ENCODE data around the gene XPO4. TPM values are rescaled to one million over a fixed set of nuclear protein-coding genes. Genes with fewer than 3 reads are reported as not detected.
"Not testable (repeated sequence)": the region's sequence is repeated elsewhere in the genome, so short reads cannot be mapped to it uniquely, and the experiment has no call there.

XPO4 gene
- total RNA-seq, 4 donors from 2014 or later, result 11.7 to 25.2 (median 13.3) TPM

GRCh38 chr13:20940083-20940482 lies 37.5 kb upstream of the XPO4 start:
- H3K9me3 ChIP-seq, result no peaks in the 10 kb centered on the region
- H3K27ac ChIP-seq, result no peak overlapping the region
- H3K27me3 ChIP-seq, result no peaks in the 10 kb centered on the region
- TF ChIP-seq POLR2A (IDR thresholded peaks at IDR 0.05) (no peak), POLR2AphosphoS5 (IDR thresholded peaks at IDR 0.05) (no peak), EP300 (IDR thresholded peaks at IDR 0.05; ENCODE audit: low read depth) (no peak), CTCF (IDR thresholded peaks at IDR 0.05) (no peak)
- in situ Hi-C loops (cut with MboI; ENCODE audit: low pct_ligation_motif_present in 1 of 4, low pct_unique_long_range_greater_than_20kb in 1 of 4, low sequenced_read_pairs in 3 of 4), result loop anchor here (10.0 to 25.0 kb wide), 5 partner anchors 195 to 753 kb away; partner anchors contain the start of gene GJB2 (in 1 of the 4)
- no peak overlapping the region for H3K4me3 ChIP-seq
- H3K36me3 ChIP-seq, result no peaks in the 10 kb centered on the region
- intact Hi-C loops (cut with DNase I; ENCODE audit: low total_unique reads), result loop anchor here (10.0 kb wide), 2 partner anchors 125 to 195 kb away; partner anchors contain the start of gene LATS2
- H3K4me1 ChIP-seq, result peaks cover 0 to 23% (median 7%) of the 10 kb centered on the region in 4 donors
- WGBS, 2 donors (ENCODE audit: low coverage in 1 of 2), result 37 to 57% methylated on average over 3 of the region's 3 CpGs
- DNase-seq, result no peak

- H3K4me1 ChIP-seq, result peaks cover 0 to 23% (median 7%) of the 10 kb centered on the region in 4 donors
- peak overlapping the region in 1 of 4 donors; percentile 33 for H3K27ac ChIP-seq
- H3K4me3 ChIP-seq, result no peak overlapping the region
- H3K9me3 ChIP-seq, result no peaks in the 10 kb centered on the region
- no peak for DNase-seq
- no peaks in the 10 kb centered on the region for H3K36me3 ChIP-seq
- WGBS, 2 donors (ENCODE audit: low coverage in 1 of 2), result 48% methylated on average over 4 of the region's 4 CpGs; no CpG with 5 or more reads in 1 of the 2 donors
- no peaks in the 10 kb centered on the region for H3K27me3 ChIP-seq
- intact Hi-C loops (cut with DNase I; ENCODE audit: low total_unique reads) (loop anchor here (10.0 kb wide), 3 partner anchors 125 to 535 kb away; partner anchors contain the start of gene LATS2), in situ Hi-C loops (cut with MboI; ENCODE audit: low pct_ligation_motif_present in 1 of 4, low pct_unique_long_range_greater_than_20kb in 1 of 4, low sequenced_read_pairs in 3 of 4) (loop anchor here (10.0 to 25.0 kb wide), 5 partner anchors 195 to 752 kb away; partner anchors contain the start of gene GJB2 (in 1 of the 4))
- no peak for TF ChIP-seq POLR2A (IDR thresholded peaks at IDR 0.05)
Observed at GRCh38 chr13:20939662-20940061, 37.1 kb upstream of the XPO4 start.

- intact Hi-C loops (cut with DNase I; ENCODE audit: low total_unique reads) (loop anchor here (10.0 kb wide), 1 partner anchor 536 kb away; no protein-coding TSS in a partner anchor), in situ Hi-C loops (cut with MboI; ENCODE audit: low pct_ligation_motif_present in 1 of 4, low pct_unique_long_range_greater_than_20kb in 1 of 4, low sequenced_read_pairs in 3 of 4) (loop anchor here in 3 of 4 donors (10.0 to 25.0 kb wide), 4 partner anchors 349 to 751 kb away; partner anchors contain the start of gene GJB2 (in 1 of the 3))
- Histone ChIP-seq H3K4me3 (no peak overlapping the region), H3K27ac (no peak overlapping the region), H3K4me1 (peaks cover 0 to 17% (median 6%) of the 10 kb centered on the region in 4 donors), H3K36me3 (no peaks in the 10 kb centered on the region), H3K9me3 (no peaks in the 10 kb centered on the region), H3K27me3 (no peaks in the 10 kb centered on the region)
- WGBS, 2 donors (ENCODE audit: low coverage in 1 of 2), result 85% methylated on average over 6 of the region's 6 CpGs; no CpG with 5 or more reads in 1 of the 2 donors
- DNase-seq, result no peak
- TF ChIP-seq POLR2AphosphoS5 (IDR thresholded peaks at IDR 0.05), result no peak
- TF ChIP-seq EP300 (IDR thresholded peaks at IDR 0.05; ENCODE audit: low read depth), result no peak
- TF ChIP-seq POLR2A (IDR thresholded peaks at IDR 0.05), result no peak
- TF ChIP-seq CTCF (IDR thresholded peaks at IDR 0.05), result no peak
Observed at GRCh38 chr13:20938302-20938701, 35.8 kb upstream of the XPO4 start.

- 64 to 76% methylated on average over 3 to 4 of the region's 4 CpGs for WGBS, 2 donors (ENCODE audit: low coverage in 1 of 2)
- Histone ChIP-seq H3K4me3 (no peak overlapping the region), H3K27me3 (no peaks in the 10 kb centered on the region), H3K36me3 (no peaks in the 10 kb centered on the region), H3K4me1 (no peaks in the 10 kb centered on the region), H3K9me3 (no peaks in the 10 kb centered on the region), H3K27ac (no peak overlapping the region)
- intact Hi-C loops (cut with DNase I; ENCODE audit: low total_unique reads), result no loop called here
- in situ Hi-C loops (cut with MboI; ENCODE audit: low pct_ligation_motif_present in 1 of 4, low pct_unique_long_range_greater_than_20kb in 1 of 4, low sequenced_read_pairs in 3 of 4), result loop anchor here in 3 of 4 donors (10.0 to 25.0 kb wide), 7 partner anchors 213 to 743 kb away; partner anchors contain the start of gene GJB2 (in 1 of the 3)
- no peak for DNase-seq
- TF ChIP-seq POLR2A (IDR thresholded peaks at IDR 0.05) (no peak), CTCF (IDR thresholded peaks at IDR 0.05) (no peak), EP300 (IDR thresholded peaks at IDR 0.05; ENCODE audit: low read depth) (no peak)
Observed at GRCh38 chr13:20927596-20928257, 25.2 kb upstream of the XPO4 start.

GRCh38 chr13:20925395-20925790 lies 22.8 kb upstream of the XPO4 start:
- DNase-seq, result not testable (repeated sequence)

More at GRCh38 chr13:20925395-20925790, 22.8 kb upstream of the XPO4 start:
- H3K9me3 ChIP-seq; H3K27ac ChIP-seq; intact Hi-C loops (cut with DNase I; ENCODE audit: low total_unique reads); H3K27me3 ChIP-seq; H3K4me3 ChIP-seq; H3K36me3 ChIP-seq; H3K4me1 ChIP-seq: not testable (repeated sequence)
- in situ Hi-C loops (cut with MboI; ENCODE audit: low pct_ligation_motif_present in 1 of 4, low pct_unique_long_range_greater_than_20kb in 1 of 4, low sequenced_read_pairs in 3 of 4), result loop anchor here in 3 of 4 donors (10.0 to 25.0 kb wide), 7 partner anchors 211 to 741 kb away; partner anchors contain the start of gene GJB2 (in 1 of the 3)
- WGBS, 2 donors (ENCODE audit: low coverage in 1 of 2), result 51 to 84% methylated on average over 6 to 13 of the region's 13 CpGs
